ENCODE results near the gene PLET1.

The PLET1 gene

DNA sequence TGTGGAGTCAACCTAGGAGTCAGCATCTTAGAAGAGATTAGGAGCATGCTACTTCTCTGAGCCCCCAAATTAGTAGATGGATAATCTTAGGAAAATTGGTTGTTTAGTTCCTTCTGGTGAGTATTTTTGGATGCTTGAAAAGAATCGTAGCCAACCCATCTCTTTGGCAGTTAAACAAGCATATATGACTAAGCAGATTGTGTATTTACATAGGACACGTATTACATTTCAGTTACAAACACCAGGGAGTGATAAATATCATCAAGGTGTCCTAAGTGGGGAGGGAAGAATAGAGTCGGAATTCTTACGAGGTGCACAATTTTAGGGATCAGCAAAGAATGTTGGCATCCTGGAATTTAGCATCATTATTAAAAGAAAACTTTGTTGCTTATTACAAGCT lies 13.5 kb downstream of the PLET1 start:
- DNase-seq (ENCODE audit: low read depth in 2 of 3, low spot score in 1 of 3): no peak

DNA sequence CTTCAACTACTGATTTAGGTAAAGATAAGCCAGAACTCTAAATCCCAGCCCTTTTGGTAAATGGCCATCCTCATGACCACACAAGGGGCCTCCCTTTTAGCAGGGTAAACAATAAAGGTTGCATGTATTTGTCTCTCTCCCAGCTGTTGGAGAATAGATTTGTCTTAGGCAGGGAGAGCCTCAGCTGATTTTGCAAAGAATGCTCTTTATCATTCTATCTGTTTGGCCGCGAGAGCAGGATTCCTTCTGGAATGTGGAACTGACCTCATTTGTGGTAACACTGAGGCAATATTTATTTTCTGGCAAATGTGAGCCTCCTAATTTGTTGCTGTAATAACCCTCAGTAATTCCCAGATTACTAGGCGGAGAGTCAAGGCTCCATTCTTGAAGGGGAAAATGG lies 19.2 kb downstream of the PLET1 start:
- no peak for DNase-seq (ENCODE audit: low read depth in 2 of 3, low spot score in 1 of 3)

DNA sequence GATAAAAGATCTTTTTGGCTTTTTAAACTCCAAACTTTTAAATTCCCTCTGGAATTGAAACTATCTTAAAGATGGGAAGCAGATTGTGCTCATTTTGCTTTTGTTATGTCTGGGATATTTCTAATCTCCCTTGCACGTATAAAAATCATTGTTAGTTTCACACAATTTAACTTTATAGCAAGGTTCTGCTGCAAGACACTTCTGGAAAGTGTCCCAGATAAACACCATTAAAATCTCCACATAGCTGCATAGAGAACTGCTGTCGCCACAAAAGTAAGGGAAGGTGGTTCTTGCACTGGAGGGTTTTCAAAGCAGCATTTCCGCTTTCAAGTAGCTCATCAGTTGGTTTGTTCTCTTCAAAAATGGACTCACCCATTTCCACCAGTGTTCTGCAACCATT lies 22.6 kb downstream of the PLET1 start:
- DNase-seq (ENCODE audit: low read depth in 2 of 3, low spot score in 1 of 3): no peak

DNA sequence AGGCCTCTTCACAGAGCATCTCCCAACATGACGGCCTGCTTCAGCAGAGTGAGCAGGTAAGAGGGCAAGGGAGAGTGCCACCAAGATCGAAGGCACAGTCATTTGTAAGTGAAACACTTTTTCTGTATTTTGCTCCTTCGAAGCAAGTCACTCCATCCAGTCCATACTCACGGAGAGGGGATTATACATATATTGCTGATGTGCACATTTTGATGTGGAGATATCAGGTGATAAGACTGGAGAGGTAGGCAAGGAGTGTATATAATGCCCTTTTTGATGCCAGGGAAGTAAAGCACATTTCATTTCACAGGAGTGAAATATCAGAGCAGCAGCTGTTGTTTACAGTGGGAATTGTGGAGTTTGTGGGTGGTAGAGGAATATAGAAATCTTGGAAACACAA lies 23.2 kb downstream of the PLET1 start:
- no peak for DNase-seq (ENCODE audit: low read depth in 2 of 3, low spot score in 1 of 3)

DNA sequence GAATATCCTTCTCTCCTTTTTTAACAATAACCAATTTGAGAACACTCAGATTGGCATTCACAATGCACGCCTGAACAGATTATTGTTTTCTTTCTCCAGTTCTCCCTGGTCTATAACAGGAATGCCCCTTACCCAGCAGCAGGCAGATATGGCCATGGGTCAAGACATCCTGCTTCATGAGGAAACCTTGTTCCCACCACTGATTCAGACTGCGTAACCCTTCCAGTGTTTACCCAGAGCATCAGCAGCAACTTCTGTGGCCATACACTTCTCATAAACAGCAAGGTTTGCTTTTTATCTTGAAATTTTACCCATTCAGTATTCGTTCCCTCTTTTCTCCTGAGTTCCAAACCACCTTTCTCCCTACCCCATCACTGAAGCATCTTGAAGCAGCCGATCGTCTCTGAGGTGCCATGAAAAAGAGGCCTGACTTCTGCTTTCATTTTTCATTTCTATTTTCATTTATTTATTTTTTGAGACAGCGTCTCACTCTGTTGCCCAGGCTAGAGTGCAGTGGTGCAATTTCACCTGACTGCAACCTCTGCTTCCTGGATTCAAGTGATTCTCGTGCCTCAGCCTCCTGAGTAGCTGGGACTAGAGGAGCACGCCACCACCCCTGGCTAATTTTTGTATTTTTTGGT lies 24.8 kb downstream of the PLET1 start:
- no peak for DNase-seq (ENCODE audit: low read depth in 2 of 3, low spot score in 1 of 3)

DNA sequence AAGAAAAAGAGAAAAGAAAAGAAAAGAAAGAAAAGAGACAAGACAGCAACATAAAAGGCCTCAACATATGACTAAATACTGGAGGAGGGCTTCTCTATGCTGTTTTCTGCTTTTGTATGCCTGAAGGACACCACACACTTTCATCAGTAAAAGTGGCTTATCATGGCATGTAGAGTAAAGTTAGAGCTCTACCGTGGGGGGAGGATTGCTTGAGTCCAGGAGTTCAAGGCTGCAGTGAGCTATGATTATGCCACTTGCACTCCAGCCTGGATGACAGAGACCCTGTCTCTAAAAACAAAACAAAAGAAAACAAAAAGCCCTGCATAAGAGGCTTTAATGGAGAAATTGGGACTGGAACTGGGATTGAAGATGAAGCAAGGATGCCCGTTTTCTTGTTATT lies 28.7 kb downstream of the PLET1 start:
- no peak for DNase-seq (ENCODE audit: low read depth in 2 of 3, low spot score in 1 of 3)

DNA sequence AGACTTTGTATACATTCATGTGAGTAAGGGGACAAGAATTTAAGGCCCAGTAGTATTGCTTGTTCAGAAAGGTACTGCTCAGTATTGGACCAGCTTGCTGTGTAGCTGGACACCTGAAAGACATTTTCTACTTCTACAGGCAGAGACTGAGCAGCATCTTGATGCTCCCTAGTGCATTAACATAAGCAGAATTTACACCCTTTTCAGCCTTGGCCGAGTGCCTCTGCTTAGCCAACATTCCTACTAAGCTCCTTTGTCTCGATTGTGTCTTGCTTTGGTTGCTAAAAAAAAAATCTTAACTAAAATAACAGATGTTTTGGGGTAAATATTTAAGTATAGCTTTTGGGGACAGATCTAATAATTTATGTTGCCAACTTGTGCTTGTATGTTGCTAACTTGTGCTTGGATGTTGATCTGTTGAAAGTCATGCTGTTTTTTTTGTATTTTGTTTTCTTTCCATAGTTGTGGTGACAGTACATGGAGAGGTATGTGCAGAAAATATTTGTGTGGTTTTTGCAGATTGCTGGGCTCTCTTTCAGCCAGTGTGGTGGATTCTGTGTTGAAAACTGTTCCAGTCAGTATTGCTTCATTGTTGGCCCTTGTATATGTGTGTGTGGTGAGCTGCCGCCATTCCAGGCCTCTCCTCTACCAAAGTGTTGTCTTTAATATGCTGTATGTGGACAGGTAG lies 30.8 kb downstream of the PLET1 start:
- DNase-seq (ENCODE audit: low read depth in 2 of 3, low spot score in 1 of 3): no peak

DNA sequence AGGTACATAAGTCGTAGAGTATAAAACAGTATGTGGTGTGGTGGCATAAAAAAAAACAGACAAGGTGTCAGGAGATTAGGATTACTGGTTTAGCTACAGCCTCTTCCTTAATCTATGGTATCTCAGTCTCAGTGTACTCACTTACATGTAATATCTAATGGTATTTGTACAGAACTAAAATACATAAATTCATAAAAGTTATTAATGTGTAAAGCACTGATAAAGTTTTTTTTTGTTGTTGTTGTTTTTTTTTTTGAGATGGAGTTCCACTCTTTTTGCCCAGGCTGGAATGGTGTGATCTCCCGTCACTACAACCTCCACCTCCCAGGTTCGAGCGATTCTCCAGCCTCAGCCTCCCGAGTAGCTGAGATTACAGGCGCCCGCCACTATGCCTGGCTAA lies 31.5 kb downstream of the PLET1 start:
- no peak for DNase-seq (ENCODE audit: low read depth in 2 of 3, low spot score in 1 of 3)

DNA sequence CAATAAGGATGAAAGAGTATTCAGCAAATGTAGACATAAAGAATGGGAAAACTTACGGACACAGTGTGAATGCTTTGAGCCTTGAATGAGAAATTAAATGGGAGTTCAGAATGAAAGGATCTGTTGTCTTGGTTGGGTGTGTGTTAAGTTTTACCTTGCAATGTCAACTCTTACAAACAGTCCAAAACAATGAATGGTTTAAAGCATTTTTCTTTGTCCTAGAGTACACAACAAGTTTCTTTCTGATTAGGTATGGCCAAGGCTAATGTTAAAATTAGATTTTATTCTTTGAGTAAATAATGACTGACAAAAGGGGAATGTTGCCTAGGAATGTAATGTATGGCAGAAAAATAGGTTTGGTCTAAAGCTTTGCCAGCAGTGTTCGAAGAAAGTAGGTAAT lies 32.0 kb downstream of the PLET1 start:
- no peak for DNase-seq (ENCODE audit: low read depth in 2 of 3, low spot score in 1 of 3)

DNA sequence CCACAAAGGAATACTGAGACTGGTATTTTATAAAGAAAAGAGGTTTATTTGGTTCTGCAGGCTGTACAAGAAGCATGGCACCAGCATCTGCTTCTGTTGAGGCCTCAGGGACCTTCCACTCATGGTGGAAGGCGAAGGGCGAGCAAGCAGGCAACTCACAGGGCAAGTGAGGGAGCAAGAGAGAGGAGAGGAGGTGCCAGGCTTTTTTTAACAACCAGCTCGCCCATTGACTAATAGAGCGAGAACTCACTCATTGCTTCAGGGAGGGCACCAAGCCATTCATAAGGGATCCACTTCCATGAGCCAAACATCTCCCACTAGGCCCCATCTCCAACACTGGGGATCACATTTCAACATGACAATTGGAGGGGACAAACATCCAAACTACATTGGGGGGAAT lies 33.2 kb downstream of the PLET1 start:
- DNase-seq (ENCODE audit: low read depth in 2 of 3, low spot score in 1 of 3): no peak

DNA sequence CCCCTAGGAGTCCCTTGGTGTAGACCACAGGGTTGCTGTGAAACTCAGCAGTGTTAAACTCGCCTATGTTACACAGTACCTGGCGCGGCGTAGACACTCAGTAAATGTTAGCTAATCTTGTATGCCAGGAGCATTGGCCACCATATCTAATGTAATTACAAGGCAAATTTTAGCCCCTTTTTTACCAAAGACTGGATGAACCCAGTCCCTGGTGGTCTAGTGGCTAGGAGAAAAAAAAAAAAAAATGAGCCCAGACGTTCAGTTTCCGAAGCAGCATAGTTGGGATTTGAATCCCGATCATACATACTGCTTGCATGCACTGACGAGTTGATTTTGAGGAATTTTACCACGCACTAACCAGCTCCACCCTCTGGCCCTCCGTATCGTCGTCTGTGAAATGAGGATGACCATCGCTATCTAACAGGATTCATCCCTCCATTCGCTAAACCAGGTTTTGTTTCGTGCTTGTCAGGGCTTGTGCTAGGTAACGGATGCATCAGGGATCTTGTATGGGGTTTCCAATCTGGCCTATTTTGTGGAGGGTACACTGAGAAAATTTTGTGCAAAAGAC lies 33.7 kb downstream of the PLET1 start:
- DNase-seq (ENCODE audit: low read depth in 2 of 3, low spot score in 1 of 3): no peak

DNA sequence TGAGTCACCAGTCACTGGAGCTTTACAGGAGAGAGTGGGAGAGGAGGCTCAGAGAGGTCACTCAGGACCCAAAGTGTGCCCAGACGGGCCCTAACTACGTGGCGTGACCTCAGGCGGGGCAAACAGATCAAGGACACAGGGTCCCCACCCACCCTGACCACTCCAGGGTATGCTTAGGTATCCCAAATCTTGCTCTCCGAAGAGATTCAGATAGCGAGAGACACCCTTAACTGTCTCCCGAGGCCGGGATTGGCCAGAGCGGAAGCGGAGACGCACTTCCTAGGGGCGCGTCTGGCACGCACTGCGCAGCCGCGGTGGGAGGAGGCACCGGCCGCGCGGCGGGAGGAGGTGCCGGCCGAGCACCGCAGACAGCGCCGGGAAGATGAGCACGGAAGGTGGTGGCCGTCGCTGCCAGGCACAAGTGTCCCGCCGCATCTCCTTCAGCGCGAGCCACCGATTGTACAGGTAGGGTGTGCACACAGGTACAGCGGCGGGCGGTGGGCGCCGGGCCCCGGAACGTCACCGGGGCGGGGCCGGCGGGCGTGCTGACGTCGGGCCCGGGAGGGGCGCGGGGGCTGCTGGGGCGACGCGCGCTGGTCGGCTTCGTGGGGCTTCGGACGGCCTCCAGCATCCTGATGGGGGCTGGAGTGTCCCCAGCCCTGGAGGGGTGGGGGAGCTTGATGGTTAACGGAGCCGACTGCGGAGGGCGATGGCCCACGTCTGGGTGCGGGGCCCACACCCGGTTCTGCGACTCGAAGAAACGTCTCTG lies 34.4 kb downstream of the PLET1 start, which contains the start of gene PTS:
PTS (plus strand) TSS at position 367 of the 769 bp plus-strand sequence; CDS start at position 383, 16 bp downstream.
- DNase-seq (ENCODE audit: low read depth in 2 of 3, low spot score in 1 of 3): peak; percentile 58 to 78 (median 64)

DNA sequence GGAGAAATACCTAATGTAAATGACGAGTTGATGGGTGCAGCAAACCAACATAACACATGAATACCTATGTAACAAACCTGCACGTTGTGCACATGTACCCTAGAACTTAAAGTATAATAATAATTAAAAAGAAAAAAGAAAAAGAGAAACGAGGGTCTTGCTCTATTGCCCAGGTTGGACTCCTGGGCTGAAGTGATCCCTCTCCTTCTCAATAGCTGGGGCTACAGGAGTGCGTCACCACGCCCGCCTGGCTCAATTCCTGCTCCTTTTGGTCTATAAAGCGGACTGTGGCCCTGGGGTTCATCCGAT lies 35.0 kb downstream of the PLET1 start:
- DNase-seq (ENCODE audit: low read depth in 2 of 3, low spot score in 1 of 3): no peak

DNA sequence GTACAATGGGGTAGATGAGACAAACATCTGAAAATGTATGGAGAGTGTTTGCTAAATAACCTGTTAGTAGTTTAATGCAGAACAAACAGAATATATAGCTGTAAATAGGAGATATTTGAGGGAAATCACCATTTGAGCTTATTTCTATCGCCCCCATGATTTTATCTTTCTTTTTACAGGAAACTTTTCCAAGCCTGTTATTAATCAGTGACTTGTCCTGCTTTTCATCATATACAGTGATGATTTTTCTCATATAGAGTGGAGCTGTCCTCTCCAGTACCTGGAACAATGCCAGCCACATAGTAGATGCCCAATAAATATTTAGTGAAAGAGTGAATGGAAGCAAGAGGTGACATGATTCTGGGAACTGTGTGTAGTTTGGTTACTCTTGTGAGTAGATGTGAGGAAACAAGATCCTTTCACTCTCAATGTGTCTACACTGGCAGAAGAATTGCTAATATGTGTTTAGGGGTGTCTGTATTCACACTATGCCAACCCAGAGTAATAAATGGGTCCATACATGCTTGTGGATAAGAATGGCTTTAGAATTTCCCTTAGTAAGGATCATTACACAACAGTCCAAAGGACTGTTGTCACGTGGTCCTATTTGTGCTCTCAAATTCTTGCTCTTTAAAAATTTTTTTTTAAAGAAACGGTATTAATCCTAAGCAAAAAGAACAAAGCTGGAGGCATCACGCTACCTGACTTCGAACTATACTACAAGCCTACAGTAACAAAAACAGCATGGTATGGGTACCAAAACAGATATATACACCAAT lies 36.7 kb downstream of the PLET1 start:
- no peak for DNase-seq (ENCODE audit: low read depth in 2 of 3, low spot score in 1 of 3)

DNA sequence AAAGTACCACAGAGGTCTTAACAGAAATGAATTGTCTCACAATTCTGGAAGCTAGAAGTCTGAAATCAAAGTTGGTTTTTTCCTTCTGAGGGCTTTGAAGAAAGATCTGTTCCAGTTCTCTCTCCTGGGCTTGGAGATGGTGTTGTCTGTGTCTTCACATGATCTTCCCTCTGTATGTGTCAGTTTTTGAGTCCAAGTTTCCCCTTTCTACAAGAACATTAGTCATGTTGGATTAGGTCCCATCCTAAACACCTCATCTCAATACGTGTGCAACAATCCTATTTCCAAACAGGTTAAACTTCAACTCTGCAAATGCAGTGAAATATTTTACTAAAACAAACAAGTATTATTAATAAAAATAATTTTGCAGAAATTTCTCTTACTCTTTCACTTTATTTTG lies 37.5 kb downstream of the PLET1 start:
- DNase-seq (ENCODE audit: low read depth in 2 of 3, low spot score in 1 of 3): no peak

DNA sequence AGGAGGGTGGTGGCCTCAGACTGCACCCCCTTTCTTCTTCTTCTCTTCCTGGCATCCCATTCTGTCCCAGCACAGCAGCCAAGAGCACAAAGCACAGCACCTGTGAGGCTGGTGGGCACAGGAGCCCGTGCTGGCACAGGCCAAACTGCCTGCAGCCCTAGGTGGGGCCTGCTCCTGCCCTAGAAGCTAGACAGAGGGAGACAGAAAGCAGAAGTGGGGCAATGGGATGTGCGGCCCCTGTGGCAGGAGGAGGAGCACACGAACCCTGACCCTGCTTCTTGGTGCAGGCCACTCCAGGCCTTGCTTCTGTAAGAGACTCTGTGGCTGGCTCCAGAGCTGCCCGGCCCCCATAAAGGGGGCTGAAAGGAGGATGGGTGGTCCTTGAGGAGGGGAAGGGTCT lies 38.4 kb downstream of the PLET1 start:
- no peak for DNase-seq (ENCODE audit: low read depth in 2 of 3, low spot score in 1 of 3)

DNA sequence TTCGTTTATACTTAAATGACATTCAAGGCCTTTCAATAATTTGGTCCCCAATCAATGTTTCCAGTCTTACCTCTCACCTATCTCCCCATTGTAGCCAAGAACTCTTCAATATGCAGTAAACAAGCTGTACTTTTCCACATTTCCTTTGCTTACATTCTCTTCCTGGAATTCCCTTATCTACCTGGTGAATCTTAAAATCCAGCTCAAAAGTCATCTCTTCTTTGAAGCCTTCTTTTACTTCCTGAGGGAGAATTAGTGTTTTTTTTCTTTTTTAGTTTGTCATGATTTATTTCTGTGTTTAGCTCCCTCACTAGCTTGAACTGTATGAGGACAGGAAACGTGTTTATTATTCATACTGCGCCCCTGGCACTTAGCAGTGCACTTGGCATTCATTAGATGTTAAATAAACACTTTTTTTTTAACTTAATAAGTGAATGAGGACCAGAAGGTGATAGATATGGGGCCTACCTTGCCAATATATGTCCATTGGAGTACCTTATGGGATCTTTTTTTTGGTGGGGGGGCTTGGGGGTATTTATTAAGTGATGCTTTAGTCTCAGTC lies 39.3 kb downstream of the PLET1 start:
- DNase-seq (ENCODE audit: low read depth in 2 of 3, low spot score in 1 of 3): no peak

DNA sequence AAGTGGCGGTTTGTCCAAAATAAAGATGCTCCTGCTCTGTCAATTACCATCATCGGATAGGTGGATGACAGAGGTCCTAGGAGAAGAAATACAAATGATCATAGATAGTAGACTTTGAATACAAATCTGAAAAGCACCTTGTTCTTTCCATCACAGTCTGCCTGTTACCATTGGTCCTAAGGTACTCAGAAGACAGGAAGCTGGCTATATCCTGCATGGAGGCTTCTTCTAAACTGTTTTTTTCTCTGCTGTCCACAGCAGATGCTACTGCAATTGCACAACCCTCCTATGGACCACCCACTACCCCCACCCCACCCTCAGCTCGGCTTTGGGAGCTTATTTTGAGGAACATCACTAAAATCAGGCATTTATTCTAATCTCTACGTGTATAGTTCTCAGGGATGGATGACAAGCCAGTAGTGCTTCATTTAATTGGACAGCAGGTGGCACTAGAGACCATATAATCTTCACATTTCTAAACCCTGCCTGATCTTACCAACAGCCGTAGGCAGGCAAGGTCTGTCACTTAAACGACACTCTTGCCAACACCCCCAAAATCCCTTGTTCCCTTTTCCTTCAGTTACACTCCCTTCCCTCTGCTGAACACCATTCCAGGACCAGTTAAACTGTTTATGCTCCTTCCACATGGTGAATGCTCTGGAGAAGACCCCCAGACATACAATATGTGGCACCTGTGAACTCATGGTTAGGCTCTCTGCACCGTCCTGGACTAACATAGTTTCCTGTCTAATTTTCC lies 41.0 kb downstream of the PLET1 start:
- peak in 1 of 3 donors; percentile 62 for DNase-seq (ENCODE audit: low read depth in 2 of 3, low spot score in 1 of 3)

DNA sequence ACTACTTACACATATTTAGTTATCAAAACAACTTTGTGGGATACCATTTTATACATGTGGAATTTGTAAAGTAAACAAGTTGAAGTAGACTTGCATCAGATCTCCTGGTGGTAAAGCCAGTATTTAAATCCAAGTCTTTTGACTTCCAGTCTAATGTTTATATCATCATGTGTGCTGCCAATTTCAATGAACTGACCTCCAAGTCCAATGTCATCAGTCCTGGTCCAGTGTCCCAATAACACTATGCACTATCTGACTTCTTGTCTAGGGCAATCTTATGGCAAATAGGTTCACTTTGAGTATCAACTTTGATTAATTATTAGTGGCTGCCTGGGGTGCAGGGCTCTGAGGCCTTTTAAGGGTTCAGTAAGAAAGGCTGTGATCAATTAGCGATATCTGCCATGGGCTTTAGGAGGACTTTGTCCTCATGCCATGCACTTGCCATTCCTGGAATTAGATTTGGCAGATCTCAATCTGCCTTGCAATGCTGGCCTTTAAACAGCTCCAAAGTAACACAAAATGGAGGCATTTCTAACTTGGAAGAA lies 44.0 kb downstream of the PLET1 start:
- DNase-seq (ENCODE audit: low read depth in 2 of 3, low spot score in 1 of 3): no peak

DNA sequence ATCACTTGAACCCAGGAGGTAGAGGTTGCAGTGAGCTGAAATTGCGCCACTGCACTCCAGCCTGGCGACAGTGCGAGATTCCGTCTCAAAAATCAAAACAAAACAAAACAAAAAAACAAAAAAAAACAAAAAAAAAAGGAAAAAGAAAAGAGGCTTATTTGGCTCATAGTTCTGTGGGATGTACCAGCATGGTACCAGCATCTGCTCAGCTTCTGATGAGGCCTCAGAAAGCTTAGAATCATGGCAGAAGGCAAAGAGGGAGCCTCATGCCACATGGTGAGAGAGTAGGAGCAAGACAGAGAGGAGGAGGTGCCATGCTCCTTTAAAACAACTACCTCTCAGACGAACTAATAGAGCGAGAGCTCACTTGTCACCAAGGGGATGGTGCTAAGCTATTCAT lies 45.0 kb downstream of the PLET1 start:
- DNase-seq (ENCODE audit: low read depth in 2 of 3, low spot score in 1 of 3): no peak
